Measurements from ENCODE around the gene ARFGEF3.

ARFGEF3 gene

DNA sequence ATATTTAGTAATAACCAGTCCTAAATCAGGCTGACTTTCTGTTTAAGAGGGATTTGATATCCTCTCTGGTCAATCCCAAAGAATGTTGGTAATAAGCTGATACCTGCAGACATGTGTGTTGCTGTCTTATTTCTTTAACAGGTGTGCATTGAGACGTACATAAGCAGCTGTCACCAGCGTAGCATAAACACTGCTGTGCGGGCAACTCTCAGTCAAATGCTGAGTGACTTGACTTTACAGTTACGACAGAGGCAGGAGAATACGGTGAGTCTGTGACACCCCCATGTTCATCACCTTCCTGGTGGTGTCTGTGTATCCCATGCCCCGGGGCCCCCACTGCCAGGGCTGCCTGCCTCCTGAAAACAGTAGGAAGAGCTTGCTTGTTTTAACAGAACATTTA, 76.6 kb downstream of the ARFGEF3 start:
- DNase-seq (ENCODE audit: extremely low read depth in 1 of 2, low read depth in 1 of 2) = no peak

DNA sequence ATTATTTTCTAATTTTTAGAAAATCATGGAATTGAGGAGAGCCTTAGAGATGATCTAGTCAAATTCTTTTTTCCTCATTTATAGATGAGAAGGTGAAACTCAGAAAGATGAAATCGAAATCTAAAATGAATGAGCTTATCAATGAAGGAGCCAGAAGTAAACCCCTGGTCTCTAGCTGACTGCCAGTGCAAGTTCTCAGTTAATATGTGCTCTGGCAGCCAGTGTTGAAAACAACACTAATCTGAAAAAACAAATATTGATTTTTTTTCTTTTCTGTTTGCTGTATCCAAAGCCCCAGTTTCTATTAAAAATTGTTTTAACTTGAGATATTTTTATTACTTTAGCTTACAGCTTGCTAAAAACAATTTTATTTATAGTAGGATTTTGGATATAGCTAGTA, 78.0 kb downstream of the ARFGEF3 start:
- no peak for DNase-seq (ENCODE audit: extremely low read depth in 1 of 2, low read depth in 1 of 2)

DNA sequence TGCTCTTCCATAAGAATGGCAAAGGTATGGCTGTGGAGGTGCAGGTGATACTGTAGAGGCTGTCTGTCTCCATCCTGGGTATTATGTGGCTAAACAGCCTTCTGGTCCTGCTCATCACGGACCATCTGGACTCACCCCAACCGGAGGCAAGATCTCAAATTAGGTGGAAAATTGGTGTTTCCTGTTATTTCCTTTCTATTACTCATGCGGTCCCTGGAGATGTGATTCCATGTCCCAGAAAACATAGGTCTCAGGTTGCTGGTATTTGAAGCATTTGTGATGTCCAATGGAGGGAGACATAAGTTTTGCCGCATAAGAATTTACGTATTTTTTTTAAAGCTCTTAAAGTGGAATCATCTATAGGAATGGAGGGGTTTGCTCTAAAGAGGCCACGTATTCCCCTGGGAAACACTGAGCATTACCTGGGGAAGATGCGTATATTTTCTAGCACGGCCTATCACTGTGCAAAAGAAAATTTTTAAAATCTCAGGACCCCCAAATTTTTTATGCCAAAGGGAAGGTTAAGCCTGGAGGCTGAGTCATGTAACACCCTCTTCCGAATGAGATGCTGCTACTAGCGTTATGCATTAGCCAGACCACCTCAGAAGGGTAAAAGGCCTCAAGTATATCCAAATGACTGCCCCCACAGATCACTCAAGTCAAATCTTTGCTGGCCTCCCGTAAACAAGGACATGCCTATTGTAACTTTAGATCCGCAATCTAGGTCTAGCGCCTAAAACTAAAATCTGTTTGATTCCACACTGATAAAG, 78.9 kb downstream of the ARFGEF3 start:
- no peak for DNase-seq (ENCODE audit: extremely low read depth in 1 of 2, low read depth in 1 of 2)

DNA sequence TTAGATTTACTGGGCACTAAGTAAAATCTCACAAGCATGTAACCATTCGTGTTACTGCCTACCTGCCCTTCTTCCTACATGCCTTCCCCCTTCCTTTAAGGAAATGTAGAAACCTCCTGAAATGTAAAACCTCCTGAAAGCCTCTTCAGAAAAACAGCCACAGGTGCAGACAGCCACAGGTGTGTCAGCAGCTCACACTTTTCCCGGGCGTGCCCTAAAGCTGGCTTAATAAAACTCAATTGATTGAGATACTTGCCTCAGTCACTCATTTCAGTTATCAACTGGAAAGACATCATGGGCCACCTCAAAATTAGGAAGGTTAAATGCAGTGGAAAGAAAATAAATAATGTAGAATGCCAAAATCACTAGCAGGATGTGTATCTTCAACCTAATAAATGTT, 79.6 kb downstream of the ARFGEF3 start:
- no peak for DNase-seq (ENCODE audit: extremely low read depth in 1 of 2, low read depth in 1 of 2)

DNA sequence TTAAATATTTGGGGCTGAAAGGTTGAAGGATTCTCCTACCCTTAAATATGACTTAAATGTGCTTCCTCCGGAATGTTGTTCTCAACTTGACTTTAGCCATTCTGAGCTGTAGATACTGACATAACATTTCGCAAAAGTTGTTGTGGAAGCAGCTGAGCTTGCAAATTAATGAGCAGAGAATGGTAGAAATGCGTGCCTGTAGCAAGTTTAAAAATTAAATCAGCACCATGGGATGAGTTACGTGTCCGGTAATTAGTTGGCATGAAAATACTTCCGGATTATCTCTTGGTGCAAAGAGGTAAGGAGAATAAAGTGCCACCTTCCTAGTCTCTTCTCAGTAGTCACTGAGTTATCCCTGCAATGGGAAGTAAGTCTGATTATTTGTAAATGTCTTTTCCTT, 80.2 kb downstream of the ARFGEF3 start:
- no peak for DNase-seq (ENCODE audit: extremely low read depth in 1 of 2, low read depth in 1 of 2)

DNA sequence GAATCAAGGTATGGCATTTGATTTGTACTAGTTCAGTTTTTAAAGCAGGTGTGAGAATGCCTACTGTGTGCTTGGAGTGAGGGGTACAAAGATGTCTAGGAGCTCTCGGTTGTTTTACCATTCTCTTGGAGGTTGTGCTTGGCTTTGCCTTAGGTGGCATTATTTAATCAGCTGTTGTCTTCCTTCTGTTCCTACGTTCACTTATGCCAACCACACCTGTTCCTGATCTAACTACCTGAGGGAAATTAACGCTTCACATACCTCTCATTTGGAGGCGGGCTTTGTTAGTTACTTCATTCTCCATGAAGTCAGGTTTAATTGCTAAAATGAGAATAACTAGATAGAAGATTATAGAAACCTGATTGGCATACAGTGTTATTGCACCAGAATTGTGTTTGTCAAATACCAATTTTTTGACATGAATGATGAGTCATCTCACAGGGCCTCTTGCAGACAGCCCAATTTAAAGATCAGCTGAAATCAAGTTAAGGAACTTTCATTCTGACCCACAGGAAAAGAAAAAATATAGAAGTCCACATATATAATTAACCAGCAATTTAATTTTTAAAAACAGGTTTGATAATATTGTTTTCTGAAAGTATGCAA, 81.4 kb downstream of the ARFGEF3 start:
- DNase-seq (ENCODE audit: extremely low read depth in 1 of 2, low read depth in 1 of 2) = no peak

DNA sequence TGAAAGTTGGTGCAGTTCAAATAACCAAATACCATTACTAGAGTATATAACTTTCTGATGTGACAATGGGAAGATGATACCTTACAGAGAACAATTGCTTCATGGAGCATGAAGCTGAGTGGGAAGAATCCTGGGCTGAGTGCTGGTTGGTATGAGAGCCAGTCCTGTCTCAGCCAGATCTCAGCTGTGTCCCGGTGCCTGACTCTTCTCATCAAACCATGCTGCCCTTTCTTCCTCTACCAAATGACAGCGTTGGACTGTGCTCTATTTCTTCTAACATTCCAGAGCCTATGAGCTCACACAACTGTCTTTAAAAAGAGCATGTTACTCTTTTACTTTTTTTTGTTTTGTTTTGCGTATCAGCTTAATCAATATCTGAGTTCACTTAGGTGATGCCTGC, 84.0 kb downstream of the ARFGEF3 start:
- no peak for DNase-seq (ENCODE audit: extremely low read depth in 1 of 2, low read depth in 1 of 2)

DNA sequence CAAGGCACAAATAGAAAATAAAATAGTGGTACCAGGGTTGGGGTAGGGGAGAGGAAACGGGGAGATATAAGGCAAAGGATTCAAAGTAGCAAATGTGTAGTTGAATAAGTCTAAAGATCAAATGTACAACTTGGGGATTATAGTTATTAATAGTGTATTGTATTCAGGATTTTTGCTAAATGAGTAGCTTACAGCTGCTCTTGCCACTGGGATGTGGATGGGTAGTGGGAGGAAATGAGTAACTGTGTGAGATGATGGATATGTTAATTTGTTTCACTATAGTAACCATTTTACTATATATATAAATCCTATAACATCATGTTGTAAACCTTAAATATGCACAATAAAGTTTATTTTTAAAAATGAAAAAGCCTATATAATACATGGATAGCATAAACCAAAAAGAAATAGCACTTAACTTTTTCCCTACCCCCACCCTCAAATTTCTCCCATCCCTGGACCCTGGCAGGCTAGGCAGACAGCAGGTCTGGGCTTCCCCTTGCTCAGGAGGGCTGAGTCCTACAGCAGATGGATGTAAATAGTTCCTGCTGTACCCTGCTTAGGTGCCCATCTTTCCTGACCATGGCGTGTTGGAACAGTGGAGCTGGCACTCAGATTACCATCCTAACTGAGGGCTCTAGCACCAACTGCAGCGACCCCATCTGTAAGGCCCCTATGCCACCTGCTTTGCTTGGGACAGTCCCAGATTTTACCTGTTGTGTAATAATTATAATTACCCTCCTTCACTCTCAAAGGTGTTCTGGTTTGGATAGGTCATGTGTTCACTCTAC, 85.1 kb downstream of the ARFGEF3 start:
- DNase-seq (ENCODE audit: extremely low read depth in 1 of 2, low read depth in 1 of 2) = no peak

DNA sequence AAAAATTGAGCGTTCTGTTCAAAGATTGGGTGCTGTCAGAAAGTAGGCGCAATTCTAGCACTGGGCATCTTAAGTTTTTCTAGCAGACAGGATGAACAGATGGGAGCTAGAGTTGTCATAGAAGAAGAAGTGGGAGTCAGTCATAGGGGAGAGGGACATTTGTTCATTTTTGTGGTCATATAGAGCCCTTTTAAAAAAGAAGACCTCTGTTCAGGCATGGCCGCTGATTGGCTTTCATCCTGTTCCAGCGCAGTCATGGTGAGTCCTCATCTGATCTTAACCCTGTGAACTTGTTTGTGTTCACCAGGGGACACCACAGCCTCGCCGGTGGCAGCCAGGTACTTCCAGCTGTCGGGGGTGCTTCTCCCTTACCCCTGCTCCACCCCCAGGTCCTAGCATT, 86.3 kb downstream of the ARFGEF3 start:
- DNase-seq (ENCODE audit: extremely low read depth in 1 of 2, low read depth in 1 of 2) = no peak

DNA sequence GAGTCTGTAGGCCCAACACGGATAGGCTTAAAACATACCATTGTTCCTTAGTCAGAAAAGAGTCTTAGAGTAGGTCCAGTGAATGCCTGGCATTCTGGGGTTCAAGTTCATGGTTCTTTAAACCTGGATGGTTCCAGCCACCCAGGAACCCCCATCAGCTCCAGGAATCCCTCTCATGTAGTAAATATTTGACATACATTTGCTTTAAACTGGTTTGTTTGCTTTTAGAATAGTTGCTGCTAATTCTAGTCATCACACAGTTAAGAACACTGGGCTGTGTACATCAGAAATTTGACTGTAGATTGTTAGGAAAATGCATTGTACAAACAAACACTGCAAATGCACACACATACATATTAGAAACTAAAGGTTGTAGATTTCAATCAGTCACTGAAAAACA, 87.1 kb downstream of the ARFGEF3 start:
- no peak for DNase-seq (ENCODE audit: extremely low read depth in 1 of 2, low read depth in 1 of 2)

DNA sequence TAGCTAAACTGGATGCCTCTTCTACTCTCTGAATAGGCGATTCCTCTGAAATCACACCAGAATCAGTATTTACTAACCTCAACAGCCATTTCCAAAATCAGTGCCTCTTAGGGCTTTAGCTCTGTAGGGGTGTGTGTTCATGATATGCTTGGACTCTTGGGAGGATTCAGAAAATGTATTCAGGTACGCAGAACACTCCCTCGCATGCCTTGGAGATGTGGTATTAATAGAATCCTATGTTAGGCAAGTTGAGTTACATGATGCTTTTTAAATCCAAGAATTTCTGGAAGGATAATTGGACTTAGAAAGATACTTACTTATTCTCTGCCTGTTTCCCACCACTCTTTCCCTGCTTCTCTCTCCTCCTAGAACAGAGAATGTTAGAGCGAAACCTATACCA, 88.3 kb downstream of the ARFGEF3 start:
- no peak for DNase-seq (ENCODE audit: extremely low read depth in 1 of 2, low read depth in 1 of 2)

DNA sequence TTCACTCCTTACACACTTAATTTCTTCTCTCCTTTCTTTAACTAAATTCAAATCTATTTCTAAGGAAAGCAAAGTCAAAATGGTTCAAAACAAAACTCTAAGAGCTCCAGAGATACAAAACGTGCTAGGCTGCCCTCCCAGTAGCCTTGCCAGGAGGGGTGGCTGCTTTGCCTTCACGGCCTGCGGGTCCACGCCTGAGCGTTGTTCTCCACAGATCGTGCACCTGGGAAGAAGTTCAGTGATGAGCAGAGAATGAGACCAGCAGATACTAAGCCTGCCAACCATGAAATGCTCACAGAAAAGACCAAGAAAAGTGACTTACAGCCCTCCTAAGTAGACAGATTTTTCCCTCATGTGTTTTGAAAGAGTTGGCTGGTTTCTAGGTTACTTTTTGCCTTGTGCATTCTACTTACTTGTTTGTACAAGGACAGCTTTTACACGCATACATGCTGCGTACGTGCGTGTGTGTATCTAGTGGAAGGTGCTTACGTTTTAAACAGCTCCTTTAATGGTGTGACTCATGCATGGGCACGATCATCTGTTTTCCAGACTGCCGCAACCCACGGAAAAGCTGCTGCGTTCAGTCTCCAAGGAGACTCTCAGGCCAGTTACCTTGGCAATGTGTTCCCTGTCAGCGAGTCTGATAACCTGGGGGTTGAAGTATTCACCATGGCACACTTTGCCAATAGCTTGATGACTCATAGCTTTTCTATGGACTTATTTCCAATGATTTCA, 88.9 kb downstream of the ARFGEF3 start:
- DNase-seq (ENCODE audit: extremely low read depth in 1 of 2, low read depth in 1 of 2) = no peak

DNA sequence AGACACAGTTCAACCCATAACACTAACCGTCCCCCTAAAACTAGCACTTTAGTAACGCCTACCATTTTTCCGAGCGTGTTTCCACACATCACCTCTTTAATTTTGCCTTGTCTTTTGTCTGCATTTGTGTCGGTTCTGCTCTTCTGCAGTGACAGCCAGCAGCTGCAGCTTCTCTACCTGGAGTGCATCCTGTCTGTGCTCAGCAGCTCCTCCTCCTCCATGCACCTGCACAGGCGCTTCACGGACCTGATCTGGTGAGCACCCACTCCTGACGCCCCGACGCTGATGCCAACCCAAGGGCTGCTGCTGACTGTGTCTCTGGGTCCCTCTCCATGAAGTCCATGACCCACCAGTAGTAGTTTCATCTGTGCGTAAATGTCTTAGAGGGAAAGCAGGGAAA, 92.0 kb downstream of the ARFGEF3 start:
- DNase-seq (ENCODE audit: extremely low read depth in 1 of 2, low read depth in 1 of 2) = no peak

DNA sequence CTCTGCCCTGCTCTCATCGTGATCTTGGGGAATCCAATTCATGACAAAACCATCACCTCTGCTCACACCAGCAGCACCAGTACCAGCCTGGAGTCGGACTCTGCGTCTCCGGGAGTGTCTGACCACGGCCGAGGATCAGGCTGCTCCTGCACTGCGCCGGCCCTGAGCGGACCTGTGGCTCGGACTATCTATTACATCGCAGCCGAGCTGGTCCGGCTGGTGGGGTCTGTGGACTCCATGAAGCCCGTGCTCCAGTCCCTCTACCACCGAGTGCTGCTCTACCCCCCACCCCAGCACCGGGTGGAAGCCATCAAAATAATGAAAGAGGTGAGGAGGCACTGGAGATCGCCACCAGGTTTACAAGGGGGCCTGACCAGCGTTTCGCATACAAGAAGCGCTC, 93.7 kb downstream of the ARFGEF3 start:
- no peak for DNase-seq (ENCODE audit: extremely low read depth in 1 of 2, low read depth in 1 of 2)

DNA sequence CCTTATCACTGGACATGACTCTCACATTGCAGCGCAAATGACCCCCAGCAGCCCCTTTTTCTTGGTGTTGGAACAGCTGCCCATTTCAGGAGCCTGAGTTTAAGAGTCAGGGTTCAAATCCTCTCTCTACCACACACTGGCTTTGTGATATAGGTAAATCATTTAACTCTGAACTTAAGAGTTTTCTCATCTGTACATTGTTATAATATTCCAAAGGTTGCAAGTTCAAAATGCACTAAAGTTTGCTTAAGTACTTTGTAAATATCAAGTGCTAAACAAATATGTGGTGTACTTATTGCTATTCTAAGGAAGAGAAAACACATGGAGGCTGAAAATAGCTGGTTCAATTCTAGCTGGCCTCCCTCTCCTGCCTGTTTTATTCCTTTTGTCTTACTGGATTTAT, 95.9 kb downstream of the ARFGEF3 start:
- DNase-seq (ENCODE audit: extremely low read depth in 1 of 2, low read depth in 1 of 2) = no peak

DNA sequence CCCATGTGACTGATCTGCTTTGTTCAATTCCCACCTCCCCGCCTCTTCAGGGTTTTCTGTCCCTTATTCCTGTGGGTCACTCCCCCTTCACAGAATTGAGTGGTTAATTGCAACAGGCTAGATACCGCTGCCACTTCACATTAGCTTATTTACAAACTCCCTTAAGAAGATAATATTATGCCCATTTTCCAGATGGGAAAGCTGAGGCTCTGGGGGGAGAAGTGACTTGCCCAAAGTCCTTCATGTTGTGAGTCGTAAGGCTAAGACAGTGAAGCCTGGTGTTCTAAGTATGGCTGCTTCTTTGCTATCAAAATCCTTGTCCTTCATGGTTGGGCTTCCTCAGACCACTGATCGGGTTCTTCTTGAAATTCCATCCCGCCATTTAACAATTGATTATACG, 96.5 kb downstream of the ARFGEF3 start:
- no peak for DNase-seq (ENCODE audit: extremely low read depth in 1 of 2, low read depth in 1 of 2)

DNA sequence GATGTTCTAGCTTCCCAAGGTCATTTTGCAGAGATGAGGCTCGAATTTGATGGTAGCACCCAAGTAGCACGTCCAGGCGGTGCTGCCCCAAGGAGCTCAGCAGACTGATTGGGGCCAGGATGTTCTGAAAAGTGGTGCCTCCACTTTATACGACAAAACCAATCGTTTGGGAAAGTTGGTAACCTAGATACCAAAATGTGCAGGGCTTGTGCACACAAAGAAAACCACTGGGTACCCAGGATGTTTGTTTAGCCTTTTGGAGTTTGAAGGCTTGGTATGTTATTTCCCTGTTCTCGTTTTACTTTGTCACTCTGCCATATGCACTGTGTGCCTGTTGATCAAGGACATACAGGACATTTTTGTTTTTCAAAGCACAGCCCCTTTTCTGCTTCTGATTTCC, 97.3 kb downstream of the ARFGEF3 start:
- DNase-seq (ENCODE audit: extremely low read depth in 1 of 2, low read depth in 1 of 2) = no peak

DNA sequence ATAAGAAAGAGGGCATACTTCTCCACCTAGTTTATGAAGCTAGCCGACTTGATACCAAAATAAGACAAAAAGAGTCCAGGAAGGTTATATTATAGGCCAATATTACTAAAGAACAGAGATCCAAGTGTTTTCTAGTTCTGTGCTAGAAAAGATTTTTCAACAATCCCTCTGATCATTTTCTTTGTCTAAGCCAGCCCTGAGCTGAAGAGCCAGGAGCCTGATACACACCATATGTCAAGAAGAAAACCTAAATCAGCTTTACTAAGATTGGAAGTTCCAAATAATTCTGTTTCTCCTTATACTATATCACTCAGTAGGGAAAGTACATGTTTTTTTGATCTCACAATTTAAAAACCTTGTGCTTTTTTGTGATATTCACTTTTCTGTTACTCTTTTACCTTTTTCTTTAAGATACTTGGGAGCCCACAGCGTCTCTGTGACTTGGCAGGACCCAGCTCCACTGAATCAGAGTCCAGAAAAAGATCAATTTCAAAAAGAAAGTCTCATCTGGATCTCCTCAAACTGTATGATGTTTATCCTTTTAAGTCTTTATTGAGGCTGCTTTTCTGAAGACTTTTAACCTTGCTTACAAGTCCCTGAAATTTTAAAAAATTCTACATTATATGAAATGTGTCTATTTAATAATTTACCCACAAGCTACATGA, 99.5 kb downstream of the ARFGEF3 start:
- no peak for DNase-seq (ENCODE audit: extremely low read depth in 1 of 2, low read depth in 1 of 2)

DNA sequence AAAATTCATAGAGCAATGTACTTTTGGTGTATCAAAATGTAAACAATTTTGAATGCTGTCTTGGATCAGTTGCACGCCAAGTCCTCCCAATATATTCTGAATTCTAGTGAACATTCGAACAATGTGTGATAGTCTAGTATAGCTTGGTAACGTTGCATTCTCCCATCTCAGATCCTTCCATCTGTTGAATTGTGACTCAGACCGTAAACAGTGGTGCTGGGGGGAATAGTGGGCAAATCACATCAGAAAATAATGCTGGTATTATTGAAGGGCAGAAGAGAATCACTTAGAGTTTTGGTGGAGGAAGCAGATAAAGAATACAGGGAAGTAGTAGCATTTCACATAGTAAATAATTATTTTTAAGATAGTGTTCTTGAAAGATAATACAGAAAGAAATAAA, 102.2 kb downstream of the ARFGEF3 start:
- DNase-seq (ENCODE audit: extremely low read depth in 1 of 2, low read depth in 1 of 2) = no peak

DNA sequence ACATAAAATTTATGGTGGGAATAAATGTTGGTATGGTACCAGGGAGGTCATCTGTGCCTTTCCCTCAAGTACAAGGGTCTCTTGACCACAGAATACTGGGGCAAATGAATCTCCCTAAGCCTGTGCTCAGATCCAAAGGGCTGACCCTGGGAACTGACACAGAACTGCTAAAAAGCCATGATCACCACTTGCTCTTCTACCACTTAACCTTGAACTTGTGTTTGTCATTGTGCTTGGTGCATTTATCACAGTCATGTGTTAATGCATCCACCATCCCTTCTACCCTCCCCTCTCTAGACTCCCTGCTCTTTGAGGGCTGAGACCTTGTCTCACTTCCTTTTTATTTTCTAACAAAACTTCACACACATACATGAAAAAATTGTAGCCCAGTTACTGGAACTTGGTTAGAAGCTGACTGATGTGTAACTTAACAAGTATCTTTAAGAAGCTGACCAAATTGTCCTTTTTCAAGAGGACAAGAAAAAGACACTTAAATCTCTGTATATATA, 102.7 kb downstream of the ARFGEF3 start:
- DNase-seq (ENCODE audit: extremely low read depth in 1 of 2, low read depth in 1 of 2) = no peak

DNA sequence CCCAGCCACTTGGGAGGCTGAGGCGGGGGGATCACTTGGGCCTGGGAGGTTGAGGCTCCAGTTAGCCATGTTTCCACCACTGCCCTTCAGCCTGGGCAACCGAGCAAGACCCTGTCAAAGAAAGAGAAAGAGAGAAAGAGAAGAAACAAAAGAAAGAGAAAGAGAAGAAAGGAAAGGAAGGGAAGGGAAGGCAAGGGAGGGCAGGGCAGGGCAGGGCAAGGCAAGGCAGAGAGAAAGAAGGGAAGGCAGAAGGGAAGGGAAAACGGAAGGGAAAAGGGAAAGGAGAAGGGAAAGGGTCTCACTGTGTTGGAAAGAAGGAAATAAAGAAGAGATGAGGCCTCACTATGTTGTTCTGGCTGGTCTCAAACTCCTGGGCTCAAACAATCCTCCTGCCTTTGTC, 104.4 kb downstream of the ARFGEF3 start:
- no peak for DNase-seq (ENCODE audit: extremely low read depth in 1 of 2, low read depth in 1 of 2)

Data from stimulated activated CD8-positive, alpha-beta memory T cell treated with anti-CD3 and anti-CD28 coated beads, Interleukin-7, amount 100 ng/mL, for 48 hours (primary cell).